Measurements from ENCODE around the gene ANO7.

ANO7 gene

DNA sequence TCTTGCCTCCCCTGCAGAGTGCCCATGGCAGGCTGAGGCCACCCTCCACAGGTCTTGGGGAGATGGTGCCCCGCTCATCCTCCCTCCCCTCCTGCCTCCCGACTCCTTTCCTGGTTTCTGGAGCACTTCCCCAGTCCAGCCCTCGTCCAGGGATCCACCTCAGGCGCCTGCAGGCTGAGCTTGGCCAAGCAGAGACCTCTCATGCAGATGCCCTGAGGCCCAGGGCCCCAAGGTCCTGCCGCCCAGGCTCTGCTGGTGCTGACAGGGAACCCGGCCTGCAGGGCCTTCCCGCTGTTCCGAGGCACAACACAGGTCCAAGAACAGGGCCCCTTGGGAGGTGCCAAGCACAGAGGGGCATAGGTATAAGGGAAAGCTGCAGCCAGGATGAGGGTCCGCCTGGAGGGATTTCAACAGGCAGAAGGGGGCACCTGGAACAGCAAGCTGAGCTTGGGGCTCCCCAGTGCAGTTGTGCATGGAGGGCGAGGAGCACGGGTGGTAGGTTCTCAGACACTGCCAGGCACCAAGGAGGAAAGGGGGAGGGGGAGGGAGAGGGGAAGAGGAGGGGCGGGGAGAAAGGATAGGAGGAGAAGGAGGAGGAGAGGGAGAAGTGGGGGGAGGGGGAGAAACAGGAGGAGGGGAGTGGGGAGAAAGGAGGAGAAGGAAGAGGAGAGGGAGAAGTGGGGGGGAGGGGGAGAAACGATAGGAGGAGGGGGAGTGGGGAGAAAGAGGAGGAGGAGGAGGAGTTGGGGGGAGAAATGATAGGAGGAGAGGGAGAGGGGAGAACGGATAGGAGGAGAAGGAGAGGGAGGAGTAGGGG is 1.2 kb upstream of the ANO7 start (continued):
- TF ChIP-seq, protein P1, sequence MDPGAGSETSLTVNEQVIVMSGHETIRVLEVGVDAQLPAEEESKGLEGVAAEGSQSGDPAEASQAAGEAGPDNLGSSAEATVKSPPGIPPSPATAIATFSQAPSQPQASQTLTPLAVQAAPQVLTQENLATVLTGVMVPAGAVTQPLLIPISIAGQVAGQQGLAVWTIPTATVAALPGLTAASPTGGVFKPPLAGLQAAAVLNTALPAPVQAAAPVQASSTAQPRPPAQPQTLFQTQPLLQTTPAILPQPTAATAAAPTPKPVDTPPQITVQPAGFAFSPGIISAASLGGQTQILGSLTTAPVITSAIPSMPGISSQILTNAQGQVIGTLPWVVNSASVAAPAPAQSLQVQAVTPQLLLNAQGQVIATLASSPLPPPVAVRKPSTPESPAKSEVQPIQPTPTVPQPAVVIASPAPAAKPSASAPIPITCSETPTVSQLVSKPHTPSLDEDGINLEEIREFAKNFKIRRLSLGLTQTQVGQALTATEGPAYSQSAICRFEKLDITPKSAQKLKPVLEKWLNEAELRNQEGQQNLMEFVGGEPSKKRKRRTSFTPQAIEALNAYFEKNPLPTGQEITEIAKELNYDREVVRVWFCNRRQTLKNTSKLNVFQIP (CRISPR knock-in tag; IDR thresholded peaks at IDR 0.05; ENCODE audit: borderline replicate concordance, low read depth) = no peak
- TF ChIP-seq ZNF8 (CRISPR knock-in tag; IDR thresholded peaks at IDR 0.05) (no peak), ESRRG (CRISPR knock-in tag; IDR thresholded peaks at IDR 0.05) (no peak)
- TF ChIP-seq, protein P2, sequence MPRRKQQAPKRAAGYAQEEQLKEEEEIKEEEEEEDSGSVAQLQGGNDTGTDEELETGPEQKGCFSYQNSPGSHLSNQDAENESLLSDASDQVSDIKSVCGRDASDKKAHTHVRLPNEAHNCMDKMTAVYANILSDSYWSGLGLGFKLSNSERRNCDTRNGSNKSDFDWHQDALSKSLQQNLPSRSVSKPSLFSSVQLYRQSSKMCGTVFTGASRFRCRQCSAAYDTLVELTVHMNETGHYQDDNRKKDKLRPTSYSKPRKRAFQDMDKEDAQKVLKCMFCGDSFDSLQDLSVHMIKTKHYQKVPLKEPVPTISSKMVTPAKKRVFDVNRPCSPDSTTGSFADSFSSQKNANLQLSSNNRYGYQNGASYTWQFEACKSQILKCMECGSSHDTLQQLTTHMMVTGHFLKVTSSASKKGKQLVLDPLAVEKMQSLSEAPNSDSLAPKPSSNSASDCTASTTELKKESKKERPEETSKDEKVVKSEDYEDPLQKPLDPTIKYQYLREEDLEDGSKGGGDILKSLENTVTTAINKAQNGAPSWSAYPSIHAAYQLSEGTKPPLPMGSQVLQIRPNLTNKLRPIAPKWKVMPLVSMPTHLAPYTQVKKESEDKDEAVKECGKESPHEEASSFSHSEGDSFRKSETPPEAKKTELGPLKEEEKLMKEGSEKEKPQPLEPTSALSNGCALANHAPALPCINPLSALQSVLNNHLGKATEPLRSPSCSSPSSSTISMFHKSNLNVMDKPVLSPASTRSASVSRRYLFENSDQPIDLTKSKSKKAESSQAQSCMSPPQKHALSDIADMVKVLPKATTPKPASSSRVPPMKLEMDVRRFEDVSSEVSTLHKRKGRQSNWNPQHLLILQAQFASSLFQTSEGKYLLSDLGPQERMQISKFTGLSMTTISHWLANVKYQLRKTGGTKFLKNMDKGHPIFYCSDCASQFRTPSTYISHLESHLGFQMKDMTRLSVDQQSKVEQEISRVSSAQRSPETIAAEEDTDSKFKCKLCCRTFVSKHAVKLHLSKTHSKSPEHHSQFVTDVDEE (CRISPR knock-in tag; IDR thresholded peaks at IDR 0.05) = no peak

DNA sequence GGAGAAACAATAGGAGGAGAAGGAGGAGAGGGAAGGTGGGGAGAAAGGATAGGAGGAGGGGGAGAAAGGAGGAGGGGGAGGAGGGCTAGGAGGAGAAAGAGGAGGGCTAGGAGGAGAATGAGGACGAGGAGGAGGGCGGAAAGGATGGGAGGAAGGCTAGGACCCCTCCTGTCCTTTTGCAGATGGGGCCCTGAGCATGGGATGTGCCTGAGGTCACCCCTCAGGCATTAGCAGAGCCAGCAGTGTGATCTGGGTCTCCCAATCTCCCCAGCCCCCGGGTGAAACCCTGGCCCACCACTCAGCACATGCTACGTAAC is 601 bp upstream of the ANO7 start:
- no peak for ATAC-seq
- TF ChIP-seq CSDC2 (CRISPR knock-in tag; IDR thresholded peaks at IDR 0.05) = no peak
- TF ChIP-seq ESRRG (CRISPR knock-in tag; IDR thresholded peaks at IDR 0.05) = no peak
- no peak for TF ChIP-seq ZNF70 (CRISPR knock-in tag; IDR thresholded peaks at IDR 0.05)
- no peak for TF ChIP-seq ZFP3 (CRISPR knock-in tag; IDR thresholded peaks at IDR 0.05)
- TF ChIP-seq ARNTL (CRISPR knock-in tag; IDR thresholded peaks at IDR 0.05; ENCODE audit: borderline replicate concordance, low read depth) = no peak
- no peak for TF ChIP-seq RARB (CRISPR knock-in tag; IDR thresholded peaks at IDR 0.05)
- TF ChIP-seq, protein P2 (CRISPR knock-in tag; IDR thresholded peaks at IDR 0.05) = no peak
- TF ChIP-seq, protein P3, sequence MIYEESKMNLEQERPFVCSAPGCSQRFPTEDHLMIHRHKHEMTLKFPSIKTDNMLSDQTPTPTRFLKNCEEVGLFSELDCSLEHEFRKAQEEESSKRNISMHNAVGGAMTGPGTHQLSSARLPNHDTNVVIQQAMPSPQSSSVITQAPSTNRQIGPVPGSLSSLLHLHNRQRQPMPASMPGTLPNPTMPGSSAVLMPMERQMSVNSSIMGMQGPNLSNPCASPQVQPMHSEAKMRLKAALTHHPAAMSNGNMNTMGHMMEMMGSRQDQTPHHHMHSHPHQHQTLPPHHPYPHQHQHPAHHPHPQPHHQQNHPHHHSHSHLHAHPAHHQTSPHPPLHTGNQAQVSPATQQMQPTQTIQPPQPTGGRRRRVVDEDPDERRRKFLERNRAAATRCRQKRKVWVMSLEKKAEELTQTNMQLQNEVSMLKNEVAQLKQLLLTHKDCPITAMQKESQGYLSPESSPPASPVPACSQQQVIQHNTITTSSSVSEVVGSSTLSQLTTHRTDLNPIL (CRISPR knock-in tag; IDR thresholded peaks at IDR 0.05; ENCODE audit: low read depth) = no peak
- TF ChIP-seq TCF4 (CRISPR knock-in tag; IDR thresholded peaks at IDR 0.05; ENCODE audit: borderline replicate concordance) = no peak
- no peak for TF ChIP-seq GLIS3 (CRISPR knock-in tag; IDR thresholded peaks at IDR 0.05)
- no peak for TF ChIP-seq ISL1 (CRISPR knock-in tag; IDR thresholded peaks at IDR 0.05)
- TF ChIP-seq ZNF565 (CRISPR knock-in tag; conservative IDR thresholded peaks at IDR 0.05; ENCODE audit: low read depth) = no peak
- TF ChIP-seq SNAI2 (CRISPR knock-in tag; IDR thresholded peaks at IDR 0.05) = no peak
- TF ChIP-seq, protein P4, sequence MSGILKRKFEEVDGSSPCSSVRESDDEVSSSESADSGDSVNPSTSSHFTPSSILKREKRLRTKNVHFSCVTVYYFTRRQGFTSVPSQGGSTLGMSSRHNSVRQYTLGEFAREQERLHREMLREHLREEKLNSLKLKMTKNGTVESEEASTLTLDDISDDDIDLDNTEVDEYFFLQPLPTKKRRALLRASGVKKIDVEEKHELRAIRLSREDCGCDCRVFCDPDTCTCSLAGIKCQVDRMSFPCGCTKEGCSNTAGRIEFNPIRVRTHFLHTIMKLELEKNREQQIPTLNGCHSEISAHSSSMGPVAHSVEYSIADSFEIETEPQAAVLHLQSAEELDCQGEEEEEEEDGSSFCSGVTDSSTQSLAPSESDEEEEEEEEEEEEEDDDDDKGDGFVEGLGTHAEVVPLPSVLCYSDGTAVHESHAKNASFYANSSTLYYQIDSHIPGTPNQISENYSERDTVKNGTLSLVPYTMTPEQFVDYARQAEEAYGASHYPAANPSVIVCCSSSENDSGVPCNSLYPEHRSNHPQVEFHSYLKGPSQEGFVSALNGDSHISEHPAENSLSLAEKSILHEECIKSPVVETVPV (CRISPR knock-in tag; IDR thresholded peaks at IDR 0.05) = no peak
- TF ChIP-seq OSR1 (CRISPR knock-in tag; IDR thresholded peaks at IDR 0.05) = no peak
- TF ChIP-seq, protein P1 (CRISPR knock-in tag; IDR thresholded peaks at IDR 0.05; ENCODE audit: borderline replicate concordance, low read depth) = no peak
- no peak for TF ChIP-seq TOX (CRISPR knock-in tag; IDR thresholded peaks at IDR 0.05; ENCODE audit: borderline replicate concordance)
- TF ChIP-seq, protein P5, sequence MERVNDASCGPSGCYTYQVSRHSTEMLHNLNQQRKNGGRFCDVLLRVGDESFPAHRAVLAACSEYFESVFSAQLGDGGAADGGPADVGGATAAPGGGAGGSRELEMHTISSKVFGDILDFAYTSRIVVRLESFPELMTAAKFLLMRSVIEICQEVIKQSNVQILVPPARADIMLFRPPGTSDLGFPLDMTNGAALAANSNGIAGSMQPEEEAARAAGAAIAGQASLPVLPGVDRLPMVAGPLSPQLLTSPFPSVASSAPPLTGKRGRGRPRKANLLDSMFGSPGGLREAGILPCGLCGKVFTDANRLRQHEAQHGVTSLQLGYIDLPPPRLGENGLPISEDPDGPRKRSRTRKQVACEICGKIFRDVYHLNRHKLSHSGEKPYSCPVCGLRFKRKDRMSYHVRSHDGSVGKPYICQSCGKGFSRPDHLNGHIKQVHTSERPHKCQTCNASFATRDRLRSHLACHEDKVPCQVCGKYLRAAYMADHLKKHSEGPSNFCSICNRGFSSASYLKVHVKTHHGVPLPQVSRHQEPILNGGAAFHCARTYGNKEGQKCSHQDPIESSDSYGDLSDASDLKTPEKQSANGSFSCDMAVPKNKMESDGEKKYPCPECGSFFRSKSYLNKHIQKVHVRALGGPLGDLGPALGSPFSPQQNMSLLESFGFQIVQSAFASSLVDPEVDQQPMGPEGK (CRISPR knock-in tag; IDR thresholded peaks at IDR 0.05; ENCODE audit: borderline replicate concordance) = no peak
- no peak for TF ChIP-seq ZNF8 (CRISPR knock-in tag; IDR thresholded peaks at IDR 0.05)
- TF ChIP-seq BACH2 (CRISPR knock-in tag; IDR thresholded peaks at IDR 0.05; ENCODE audit: borderline replicate concordance) = no peak

Measured in SK-N-SH treated with all-trans-retinoic acid at 6 μM for 48 hours (cell line).